Measurements from ENCODE around the gene TERT.

DNA sequence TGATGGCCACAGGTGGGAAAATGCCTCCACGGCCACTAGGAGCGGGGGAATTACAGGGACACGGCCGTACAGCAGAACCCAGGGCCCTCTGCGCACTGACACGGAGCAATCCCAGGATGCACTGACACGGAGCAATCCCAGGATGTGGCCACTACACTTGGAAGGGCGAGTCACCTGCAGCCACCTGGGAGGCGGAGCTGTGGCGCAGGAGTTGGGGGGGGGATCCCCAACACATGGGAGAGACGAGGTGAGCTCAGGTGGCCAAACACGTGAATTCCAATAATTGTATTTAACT lies 43.3 kb upstream of the TERT start:
- TF ChIP-seq, protein P1, sequence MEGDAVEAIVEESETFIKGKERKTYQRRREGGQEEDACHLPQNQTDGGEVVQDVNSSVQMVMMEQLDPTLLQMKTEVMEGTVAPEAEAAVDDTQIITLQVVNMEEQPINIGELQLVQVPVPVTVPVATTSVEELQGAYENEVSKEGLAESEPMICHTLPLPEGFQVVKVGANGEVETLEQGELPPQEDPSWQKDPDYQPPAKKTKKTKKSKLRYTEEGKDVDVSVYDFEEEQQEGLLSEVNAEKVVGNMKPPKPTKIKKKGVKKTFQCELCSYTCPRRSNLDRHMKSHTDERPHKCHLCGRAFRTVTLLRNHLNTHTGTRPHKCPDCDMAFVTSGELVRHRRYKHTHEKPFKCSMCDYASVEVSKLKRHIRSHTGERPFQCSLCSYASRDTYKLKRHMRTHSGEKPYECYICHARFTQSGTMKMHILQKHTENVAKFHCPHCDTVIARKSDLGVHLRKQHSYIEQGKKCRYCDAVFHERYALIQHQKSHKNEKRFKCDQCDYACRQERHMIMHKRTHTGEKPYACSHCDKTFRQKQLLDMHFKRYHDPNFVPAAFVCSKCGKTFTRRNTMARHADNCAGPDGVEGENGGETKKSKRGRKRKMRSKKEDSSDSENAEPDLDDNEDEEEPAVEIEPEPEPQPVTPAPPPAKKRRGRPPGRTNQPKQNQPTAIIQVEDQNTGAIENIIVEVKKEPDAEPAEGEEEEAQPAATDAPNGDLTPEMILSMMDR (CRISPR knock-in tag; IDR thresholded peaks at IDR 0.05): no peak
- TF ChIP-seq ZNF180 (CRISPR knock-in tag; IDR thresholded peaks at IDR 0.05; ENCODE audit: borderline replicate concordance, low read depth) (no peak), SP2 (CRISPR knock-in tag; IDR thresholded peaks at IDR 0.05) (no peak), TBX3 (IDR thresholded peaks at IDR 0.05; ENCODE audit: borderline replicate concordance) (no peak), ZBTB7A (CRISPR knock-in tag; IDR thresholded peaks at IDR 0.05) (no peak)

Measured in HepG2 (cell line).